NCI-H2081 (cell line): ENCODE measurements around the gene WBP2.
A peak's percentile ranks its signal among the peaks of the same experiment; 100 is the strongest.

Experiments used
- DNase-seq, 2 experiments: peaks; one replicate each; lab custom pipeline; 2025; lab: John Stamatoyannopoulos, UW

WBP2 gene

DNA sequence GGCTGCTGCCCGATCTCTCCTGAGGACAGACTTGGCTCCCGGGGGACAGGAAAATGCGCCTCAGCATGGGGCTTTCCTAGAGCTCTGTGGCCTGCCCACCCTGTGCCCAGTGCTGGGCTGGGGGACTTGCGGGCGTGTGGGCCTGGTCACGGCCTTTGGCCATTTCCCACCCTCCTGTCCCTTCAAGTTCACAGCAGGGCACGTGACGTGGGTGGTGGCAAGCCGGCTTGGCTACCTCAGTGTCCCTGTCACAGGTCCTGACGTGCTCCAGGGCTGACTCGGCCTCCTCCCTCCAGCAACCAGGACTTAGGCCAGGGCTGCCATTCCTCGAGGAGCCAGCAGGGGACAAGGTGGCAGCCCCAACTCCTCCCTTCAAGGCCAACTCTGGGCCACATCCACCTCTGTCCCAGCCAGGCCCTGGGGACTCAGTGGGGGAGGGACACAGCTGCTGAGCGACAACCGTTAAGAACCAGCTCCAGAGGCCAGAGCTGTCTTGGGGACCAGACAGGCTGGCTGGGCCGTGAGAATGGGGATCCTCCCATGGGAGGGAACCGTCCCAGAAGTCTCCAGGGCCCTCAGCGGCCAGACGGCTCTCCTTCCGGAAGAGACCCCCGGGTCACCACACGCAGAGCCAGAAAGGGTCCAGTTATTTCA, 9.9 kb downstream of the WBP2 start:
- DNase-seq: peak in 1 of 2 experiments; percentile 15

DNA sequence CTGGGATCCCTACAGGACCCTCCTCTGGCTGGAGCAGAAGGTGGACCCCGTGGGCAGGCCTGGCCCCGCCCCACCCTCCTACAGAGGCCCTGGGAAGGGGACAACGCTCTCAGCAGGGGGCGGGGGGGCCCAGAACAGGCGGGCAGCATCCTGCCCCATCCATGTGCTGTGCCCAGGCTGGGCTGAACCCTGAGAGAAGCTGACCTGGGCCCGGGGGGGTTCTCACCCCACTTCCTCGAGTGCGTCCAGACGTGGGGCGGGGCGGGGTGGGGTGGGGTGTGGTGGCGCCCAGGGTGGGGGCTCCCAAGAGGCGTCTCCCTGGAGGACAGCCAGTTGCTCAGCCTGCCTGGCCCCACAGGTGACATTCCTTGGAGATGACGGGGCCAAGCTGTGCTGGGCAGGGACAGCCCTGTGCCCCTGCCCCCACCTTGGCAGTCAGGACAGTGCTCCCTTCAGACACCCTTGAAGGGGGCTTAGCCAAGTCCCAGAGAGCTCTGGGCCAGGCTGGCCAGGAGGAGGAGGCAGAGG, 10.5 kb downstream of the WBP2 start:
- no peak for DNase-seq

DNA sequence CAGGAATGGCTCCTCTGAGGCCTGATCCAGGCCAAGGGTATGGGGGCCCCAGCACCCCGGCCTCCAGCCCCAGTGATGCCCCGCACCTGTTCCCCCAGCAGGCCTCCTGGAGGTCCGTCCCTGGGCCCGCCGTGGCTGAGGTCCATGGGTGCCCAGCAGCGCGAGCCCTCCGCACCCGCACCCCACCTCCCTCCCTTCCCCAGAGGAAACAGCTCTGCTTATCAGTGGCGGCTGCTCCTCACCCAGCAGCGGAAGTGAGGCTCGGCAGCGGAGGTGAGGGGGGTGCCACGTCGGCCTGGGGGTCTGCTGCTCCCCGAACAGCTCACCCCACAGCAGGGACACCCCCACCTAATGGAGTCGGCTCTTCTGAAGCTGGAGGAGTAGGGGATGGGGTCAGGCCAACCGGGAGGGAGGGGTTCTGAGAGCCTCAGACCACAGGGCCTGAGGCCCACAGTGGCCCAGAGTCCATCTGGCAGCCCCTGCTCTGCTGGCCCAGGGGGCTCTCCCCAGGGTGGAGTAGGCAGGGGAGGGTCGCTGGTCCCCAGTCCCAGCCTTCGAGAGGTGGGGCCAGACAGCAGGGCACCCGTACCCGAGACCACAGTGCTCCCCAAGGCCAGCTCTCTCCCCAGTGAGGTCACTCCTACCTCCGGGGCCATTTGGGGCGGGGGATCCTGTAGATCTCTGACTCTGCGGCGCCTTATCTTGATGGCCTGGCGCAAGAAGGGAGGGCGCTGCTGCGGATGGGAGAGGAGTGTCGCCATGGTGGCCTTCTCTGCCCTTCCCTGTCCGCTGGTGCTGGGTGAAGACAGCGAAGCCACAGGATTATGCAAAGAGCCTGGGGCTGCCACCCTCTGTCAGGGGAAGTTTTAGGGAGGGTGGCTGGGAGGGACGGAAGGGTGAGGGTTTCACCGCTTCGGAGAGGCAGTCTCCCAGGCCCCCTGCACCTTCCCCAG, 11.3 kb downstream of the WBP2 start, which contains the start of gene UNC13D:
TSS of gene UNC13D (minus strand) at position 828 of the 953 bp plus-strand sequence. CDS start at position 761, 67 bp downstream.
- DNase-seq: no peak

DNA sequence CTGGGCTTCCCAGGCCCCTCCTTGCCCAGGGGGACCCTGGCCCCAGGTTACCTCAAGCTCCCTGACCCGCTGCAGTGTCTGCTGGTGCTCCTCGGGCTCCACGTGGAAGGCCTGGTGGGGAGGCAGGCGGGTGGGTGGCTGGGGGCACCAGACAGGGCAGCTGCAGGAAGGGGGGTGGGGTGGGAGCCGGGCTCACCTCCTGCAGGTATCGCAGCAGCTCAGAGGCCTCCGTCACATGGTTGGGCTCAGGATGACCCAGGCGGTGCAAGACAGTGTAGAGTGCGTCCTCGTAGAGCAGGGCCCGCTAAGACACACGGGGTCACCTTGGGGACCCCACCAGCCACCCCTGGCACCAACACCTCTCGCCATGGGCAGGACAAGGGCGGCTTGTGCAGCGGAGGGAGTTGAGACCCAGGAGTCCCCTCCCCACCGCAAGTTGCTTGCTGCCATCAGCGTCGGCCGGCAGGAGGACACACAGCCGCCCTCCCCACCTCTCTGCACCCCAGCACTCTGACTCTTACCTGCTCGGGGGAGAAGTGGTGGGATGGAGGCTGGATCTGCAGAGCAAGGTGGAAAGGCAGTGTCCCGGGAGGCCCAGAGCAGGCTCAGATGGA, 12.1 kb downstream of the WBP2 start:
- DNase-seq: no peak

DNA sequence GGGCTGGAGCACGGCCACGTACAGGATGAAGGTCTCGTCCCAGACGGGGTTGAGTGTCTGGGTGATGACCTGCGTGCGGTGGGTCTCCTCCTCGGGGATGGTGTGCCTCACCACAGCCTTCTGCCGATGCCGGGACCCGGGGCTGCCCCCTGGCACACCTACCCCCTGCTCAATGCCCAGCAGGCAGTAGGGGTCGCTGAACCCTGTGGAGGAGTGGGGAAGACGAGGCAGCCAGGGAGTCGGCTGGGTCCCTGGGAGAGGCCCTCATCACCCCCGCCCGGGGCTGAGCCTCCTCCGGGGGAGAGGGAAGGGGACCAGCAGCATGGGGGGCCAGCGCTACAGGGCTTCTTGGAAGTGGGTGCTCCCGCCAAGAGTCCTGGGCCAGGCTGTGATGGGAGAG, 12.7 kb downstream of the WBP2 start:
- no peak for DNase-seq

DNA sequence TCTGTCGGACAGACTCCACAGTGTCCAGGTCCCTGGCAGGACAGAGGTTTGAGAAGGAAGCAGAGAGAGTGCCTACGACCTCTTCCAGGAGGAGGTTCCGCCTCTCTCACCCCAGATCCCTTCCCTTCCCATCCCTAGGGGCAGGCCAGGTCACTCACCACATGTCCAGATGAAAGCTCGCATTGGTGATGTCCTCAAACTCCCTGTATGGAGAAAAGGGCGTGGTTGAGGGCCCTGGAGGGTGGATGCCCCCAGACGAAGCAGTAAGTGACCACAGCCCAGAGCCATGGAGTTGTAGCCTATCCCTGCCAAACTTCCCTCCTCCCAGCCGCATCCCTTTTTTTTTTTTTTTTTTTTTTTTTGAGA, 14.4 kb downstream of the WBP2 start:
- DNase-seq: no peak

DNA sequence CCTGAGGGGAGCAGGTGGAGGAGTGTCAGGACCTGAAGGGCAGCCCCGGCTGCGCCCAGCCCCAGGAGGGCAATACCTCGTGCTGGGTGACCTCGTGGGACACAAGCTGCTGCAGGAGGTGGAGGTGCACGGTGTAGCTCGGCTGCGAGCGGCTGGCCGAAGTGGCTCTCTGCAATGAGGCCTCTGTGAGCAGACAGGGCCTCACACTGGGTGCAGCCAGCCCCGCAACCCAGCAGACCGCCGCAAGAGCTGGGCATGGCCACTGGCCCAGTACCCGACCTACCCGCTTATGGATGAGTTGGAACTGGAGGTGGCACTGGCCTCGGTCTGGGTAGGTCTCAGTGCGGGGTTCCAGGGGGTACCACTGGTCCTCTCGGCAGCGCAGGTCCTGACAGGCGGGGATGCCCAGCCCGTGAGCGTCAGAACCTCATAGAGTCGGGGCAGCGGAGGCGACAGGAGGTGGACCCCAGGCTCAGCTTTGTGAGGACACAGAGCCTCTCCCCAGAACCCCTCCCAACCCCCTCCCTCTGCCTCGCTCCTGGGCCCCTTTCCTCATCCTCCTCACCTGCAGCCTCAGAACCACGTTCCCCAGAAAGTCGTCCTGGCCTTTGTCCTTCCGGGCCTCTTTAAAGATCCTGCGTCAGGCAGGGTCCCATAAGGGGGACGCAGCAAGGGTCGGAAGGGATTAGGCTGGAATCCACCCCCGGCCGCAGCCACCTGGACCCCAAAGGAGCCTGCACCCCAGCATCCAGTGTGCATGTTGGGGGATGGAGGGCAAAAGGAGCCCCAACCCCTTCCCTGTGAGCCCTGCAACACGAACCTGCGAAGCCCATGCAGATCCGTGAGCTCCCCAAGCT, 15.0 kb downstream of the WBP2 start:
- no peak for DNase-seq

DNA sequence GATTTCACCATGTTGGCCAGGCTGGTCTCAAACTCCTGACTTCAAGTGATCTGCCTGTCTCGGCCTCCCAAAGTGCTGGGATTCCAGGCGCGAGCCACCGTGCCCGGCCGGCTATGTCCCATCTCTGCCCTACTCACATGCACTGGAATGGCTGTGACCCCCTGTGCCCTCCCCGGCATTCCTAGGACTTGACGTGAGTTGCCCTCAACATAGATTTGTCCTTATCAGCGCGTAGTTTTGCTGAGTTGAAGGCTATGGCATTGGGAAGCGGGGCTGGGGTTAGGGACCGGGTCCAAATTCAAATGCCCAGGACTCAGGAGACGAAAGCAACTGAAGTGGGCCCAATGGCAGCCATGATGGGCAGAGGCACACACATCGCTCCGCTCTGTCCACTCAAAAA, 16.7 kb downstream of the WBP2 start:
- DNase-seq: no peak

DNA sequence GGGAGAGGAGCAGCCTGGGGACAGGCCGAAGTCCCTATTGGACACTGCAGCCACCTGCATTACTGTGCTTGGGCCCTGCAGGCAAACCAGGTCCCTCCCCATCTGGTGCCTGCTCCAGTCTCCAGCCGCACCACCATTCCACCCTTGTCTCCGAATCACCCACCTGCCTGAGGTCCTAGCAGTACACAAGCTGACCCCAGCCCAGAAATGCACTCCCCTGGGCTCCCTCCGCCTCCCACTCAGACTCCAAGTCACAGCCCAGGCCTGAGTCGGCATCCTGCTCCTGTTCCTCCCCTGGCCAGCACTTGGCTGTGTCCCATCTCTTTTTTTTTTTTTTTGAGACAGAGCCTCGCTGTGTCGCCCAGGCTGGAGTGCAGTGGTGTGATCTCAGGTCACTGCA, 17.2 kb downstream of the WBP2 start:
- no peak for DNase-seq

DNA sequence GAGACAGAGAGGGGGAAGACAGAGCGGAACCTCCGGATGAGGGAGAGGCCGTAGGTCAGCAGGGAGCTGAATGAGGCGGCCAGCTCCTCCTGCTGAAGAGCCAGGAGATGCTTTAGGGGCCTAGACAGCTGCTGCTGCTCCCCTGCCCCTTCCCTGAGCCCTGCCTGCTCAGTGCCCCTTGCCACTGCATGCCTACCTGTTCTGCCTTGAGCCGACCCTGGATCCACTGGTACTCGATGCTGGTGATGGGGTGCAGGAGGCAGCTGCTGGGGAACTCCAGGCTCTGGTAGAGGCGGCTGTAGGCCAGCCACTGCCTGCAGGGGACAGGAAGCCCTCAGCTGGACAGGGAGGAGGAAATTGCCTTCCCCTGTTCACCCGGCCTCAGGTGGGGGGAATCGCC, 18.5 kb downstream of the WBP2 start:
- no peak for DNase-seq

DNA sequence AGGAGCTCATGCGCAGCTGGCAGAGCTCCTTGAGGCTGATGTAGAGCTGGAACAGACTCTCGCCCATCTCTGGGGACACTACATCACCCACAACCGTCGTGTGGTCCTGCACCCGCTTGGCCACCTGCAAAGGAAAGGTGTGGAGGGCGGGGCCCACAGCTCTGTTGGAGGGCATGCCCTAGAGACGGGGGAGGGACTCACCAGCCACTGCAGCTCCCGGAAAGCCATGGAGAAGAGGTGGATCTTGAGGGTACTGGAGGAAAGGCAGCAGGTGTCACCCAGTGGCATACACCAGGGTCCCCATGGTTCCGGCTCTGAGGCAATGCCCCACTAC, 19.5 kb downstream of the WBP2 start:
- no peak for DNase-seq

DNA sequence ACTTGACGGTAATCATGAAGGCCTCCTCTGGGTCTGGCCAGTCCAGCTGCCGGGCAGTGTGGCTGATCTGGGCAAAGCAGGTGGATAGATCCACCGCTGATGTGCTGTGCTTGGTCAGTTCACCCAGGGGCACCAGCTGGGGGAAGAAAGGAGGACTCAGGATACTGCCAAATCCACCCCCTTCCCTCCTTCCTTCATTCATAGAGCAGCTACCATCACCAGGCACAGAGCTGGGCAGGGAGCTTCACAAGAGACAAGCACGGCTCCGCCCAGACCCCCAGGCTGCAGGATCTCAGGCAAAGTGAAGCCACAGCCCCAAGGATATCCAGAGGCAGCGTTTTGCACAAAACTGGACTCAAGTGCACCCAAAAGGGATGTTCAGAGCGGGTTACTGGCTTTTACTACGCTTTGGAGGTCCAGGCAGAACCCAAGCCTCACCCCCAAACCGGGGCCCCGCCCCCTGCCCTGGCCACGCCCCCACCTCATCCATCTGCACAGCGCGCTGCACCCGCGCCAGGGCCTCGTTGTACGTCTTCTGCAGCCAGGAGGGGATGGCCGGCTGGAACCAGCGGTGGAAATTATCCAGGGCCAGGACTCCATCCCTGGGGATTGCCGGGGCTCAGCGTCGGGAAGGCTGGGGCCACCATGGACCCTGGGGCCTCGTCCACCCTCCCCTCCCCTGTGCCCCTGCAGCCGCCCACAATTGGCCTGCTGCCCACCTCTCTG, 20.0 kb downstream of the WBP2 start:
- no peak for DNase-seq

DNA sequence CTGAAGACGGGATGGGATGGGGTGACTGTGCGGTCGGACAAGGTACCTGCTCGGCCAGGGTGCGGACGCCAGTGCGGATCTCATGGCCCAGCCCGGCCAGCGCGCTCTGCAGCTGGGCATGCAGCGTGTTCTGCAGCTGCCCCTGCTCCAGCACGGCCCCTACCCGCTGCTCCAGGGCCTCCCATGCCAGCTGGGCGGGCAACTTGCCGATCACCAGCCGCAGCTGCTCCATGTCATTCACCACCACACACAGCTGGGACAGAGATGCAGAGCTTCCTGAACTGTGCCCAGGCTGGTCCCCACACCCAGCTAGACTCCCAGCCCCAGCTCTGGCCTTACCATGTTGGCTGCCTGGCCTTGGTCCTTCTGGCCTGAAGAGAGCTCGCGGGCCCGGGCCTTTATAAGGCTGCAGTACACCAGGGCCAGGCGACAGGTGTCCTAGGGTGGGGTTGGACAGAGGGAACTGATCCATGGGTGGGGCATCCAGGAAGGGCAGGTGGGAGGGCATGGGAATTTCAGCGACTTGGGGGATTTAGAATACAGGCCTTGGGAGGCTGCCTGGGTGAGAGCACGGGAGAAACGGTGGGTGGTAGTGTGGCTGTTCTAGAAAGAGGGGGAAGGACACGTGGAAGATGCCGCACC, 20.7 kb downstream of the WBP2 start:
- DNase-seq: no peak

DNA sequence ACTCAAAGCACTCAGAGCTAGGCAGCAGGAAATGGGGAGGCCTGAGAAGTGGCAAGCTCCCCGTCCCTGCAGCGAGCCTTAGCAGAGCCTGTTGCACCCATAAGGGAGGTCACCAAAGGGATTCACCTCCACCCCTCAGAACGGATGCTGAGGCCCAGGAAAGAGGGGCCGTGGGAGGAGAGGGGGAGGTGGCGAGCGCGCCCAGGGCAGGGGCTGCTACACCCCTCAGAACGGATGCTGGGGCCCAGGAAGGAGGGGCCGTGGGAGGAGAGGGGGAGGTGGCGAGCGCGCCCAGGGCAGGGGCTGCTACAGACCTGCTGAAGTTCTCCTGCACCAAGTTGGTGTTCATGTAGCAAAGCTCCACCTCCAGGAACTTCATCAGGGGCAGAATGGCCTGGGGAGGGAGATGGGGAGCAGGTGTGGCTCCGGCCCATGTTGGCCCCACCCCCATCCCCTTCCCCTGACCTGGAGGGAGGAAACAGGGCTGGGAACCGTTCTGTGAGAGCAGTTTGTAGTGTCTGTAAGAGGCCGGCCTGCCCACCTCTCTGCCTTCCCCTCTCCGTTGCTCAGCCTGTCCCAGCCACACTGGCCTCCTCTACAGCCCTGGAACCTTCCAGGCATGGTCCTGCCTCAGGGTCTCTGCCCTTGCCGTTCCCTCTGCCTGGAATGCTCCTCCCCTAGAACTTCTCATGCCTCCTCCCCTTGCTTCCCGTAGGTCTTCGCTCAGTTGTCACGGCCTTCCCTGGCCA, 22.3 kb downstream of the WBP2 start:
- no peak for DNase-seq

DNA sequence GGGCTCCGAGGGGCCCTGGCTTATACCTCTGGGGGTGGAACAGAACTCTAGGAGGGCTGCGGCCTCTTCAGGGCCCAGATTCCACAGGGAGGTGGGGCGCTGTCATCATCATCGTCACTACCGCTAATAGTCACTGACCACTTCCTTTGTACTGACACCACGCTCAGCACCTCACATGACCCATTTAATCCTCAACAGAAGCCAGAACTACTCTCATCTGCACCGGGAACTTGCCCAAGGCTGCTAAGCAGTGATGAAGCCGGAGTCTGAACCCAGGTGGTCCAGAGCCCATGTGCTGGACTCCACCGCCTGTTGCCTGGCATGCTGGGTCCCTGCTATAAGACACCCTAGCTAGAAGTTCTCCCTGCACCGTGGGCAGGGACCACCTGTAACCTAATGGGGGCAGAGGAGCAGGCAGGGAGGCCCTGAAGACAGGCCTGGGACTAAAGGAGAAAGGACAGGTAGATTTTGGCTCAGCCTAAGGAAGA, 22.9 kb downstream of the WBP2 start:
- DNase-seq: no peak

DNA sequence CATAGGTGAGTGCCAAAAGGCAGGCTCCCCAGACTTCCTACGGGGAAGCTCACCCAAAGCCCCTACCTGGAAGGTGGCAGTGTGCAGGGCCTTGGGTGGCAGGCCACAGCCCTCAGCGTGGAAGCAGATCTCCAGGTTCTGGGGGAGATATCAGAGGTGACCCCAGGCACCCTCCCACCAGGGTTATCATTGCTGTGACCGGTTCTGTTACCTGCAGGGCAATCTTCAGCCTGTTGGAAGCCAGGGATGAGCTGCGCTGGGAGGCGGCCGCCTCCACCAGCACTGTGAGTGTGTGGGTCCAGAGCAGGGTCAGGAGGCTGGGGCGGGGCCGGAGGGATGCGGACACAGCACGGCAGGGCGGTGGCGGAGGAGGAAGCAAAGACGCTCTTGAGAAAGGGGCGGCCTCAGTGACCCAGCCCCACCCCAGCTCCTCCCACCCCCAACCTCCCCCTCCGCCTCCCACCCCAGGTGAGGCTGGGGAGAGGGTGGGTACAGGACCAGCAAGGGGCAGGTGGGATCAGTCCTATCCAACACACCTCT, 24.0 kb downstream of the WBP2 start:
- no peak for DNase-seq

DNA sequence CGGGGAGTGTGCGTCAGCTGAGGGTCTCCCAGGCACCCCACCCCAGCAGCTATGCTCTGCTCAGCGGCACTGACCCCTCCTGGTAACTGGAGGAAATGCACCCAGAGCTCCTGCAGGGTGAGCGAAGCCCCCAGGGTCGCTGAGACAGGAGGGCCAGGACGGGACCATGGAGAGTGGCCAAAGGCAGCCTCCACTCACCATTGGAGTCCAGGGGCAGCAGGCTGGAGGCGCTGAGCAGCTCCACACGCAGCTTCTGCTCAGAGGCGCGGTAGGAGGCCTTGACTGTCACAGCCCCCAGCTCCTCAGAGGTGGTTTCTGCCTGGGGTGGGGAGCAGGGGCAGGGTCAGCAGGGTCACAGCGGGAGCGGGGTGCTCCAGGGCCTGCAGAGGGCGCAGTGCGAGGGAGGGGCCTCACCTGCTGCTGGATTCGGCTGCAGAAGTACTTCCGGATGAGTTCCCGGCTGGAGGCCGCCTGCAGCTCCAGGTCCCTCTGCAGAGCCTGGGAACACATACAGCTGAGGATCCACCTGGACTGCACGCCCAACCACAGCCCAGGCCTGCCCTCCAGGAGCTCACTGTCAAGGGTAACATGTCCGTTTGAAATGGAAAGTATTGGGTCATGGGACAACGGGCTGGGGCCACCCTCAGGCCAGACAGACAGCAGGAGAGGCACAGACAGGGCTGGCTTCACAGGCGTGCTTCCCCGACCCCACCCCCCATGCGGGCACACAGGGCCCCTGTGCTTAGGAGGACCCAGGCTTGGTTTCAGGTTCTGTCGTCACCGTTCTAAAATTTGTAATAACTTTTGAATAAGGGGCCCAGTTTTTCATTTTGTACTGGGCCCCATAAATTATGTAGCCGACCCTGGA, 24.7 kb downstream of the WBP2 start:
- no peak for DNase-seq

DNA sequence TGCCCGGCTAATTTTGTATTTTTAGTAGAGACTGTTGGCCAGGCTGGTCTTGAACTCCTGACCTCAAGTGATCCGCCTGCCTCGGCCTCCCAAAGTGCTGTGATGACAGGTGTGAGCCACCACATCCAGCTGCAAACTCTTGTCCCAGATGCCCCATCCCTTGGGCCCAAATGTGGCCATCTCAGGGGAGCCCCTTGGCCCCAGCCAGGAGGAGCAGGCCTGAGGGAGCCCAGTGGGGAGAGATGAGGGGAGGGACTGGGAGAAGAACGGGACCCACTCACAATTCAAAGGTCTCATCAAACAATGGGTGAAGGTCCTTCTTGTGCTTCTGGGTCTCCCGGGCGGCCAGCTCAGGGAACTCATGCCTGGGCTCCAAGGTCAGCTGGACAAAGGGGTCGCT, 25.4 kb downstream of the WBP2 start:
- DNase-seq: no peak

DNA sequence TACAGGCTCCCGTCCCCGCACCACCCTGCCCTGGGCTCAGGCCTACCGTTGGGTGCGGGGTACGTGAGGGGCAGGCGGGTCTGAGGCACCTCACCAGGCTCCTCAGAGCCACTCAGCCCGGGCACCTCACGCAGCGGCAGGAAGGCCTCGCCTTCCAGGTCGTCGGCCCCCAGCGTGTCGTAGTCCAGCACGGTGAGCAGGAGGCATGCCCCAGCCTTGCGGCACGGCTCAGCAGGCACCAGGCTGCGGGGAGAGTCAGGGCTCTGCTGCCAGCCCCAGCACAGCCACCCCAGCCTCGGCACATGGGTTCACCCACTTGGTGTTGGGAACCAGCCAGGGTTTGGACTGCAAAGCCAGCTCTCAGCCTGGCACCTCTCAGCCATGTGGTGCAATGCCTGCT, 26.4 kb downstream of the WBP2 start:
- DNase-seq: no peak
